HG03460 (cell line): Measurements from ENCODE around the gene MYOM1.
A peak's percentile ranks its signal among the peaks of the same experiment; 100 is the strongest.
"Not testable (repeated sequence)": the region's sequence is repeated elsewhere in the genome, so short reads cannot be mapped to it uniquely, and the experiment has no call there.

Experiments
- ATAC-seq: cut with Tn5 transposase; IDR thresholded peaks from one replicate; pipeline ENCODE4 v1.9.1; 2021; ENCODE audit not compliant: unreplicated experiment

MYOM1 gene

DNA sequence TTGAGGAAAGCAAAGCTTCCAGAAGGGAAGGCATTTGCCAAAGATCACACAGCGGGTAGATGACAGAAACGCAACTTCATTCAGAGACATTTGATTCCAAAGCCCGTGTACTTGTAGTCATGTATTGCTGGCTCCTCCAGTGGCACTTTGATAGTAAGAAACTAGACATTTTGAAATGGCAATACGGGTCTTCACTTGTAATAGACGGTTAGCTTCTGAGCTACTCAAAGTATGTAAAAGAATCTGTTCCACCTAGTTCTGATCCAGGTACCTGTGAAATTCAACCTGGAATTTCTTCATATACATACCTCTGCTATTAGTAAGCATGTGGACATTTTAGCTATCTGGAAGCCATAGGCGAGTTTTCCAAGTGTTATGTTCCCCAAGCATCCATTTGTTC lies 1.7 kb upstream of the MYOM1 start:
- no peak for ATAC-seq

DNA sequence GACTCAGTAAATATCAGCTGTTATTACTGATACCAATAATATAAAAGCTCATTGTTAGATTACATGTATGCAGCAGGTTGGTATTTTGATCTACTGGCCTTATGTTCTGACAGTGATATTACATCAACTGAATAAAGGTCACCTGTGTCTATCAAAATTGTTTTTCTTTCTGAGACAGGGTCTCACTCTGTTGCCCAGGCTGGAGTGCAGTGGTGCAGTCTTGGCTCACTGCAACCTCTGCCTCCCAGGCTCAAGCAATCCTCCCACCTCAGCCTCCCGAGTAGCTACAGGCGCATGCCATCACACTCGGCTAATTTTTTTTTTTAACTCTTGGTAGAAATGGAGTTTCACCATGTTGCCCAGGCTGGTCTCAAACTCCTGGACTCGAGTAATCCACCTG lies 1.1 kb upstream of the MYOM1 start:
- ATAC-seq = not testable (repeated sequence)

DNA sequence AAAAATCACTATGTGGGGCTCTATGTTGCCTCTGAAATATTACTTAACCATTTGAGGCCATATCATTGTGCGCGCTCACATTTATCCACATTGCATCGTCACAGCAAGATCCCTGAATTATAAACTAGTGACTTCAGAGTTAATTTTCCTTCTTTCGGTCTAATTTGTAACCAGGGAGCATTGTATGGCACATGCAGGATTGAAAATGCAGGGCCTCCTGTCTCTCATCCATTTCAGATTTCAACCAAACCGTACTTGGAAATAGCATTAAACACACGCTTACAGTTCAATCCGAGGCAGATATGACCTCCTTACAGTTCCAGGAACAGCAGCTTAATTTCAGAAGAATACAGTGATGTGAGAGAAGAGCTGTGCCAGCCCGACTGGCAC lies 532 bp downstream of the MYOM1 start:
- ATAC-seq = no peak

DNA sequence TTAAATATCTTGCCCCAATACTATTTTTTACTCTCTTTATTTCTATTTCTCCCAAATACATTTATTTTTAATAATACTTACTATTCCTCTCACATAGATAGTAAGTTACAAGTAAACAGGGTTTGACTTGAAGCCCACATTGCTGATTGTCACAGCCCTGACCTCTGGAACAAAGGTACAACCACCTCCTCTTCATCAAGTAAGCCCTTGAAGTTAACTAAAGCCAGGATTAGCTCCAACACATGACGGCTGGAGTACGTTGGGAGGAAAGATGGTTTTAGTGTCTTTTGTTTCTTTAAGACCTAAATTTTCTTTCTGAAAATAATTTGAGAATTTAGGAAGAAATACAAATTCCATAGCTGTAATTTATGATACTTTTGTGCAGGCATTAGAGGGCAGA lies 949 bp downstream of the MYOM1 start:
- ATAC-seq = no peak

DNA sequence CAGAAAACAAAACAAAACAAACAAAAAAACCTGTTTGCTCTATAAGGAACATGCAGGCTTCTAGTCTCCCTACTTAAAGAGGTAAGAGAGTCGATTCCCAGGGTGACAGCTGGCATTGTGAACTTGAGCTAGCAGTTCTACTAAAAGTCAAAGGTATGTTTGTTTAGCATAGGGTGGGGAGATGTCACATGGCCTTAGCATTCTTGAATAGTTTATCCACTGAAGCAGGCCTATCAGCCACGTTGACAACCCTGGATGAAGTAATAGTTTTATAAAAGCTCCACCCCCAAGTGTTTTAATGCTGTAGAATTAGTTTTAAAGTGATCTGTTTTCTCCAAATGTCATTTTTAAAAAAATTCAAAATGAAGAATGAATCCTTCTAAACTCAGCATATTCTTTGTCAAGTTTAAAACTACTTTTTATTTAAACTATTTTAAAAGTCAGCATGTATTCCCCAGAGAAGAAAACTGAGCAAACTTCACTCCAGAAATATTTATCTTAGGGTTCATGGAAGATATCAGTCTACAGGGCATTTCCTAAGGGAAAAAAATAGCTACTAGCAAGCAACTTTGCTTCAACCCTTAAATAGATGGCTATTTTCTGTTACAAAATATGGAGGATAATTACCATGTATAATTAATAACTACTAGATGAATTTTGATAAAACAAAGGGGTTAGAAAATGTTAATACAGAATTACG lies 1.7 kb downstream of the MYOM1 start:
- no peak for ATAC-seq

DNA sequence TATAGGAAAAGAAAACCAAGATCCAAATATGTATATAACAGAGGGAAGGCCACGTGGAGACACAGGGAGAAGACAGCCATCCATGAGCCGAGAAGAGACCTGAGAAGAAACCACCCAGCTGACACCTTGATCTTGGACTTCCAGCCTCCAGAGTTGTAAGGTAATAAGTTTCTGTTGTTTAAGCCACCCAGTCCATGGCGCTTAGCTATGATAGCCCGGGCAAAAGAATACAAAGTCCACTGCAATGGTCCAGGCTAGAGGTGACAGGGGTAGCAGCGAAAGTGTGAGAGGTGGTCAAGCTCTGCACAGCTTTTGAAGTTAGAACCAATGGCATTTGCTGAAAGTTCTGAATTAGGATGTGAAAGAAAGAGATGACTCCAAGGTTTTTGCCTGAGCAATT lies 2.8 kb downstream of the MYOM1 start:
- ATAC-seq = no peak

DNA sequence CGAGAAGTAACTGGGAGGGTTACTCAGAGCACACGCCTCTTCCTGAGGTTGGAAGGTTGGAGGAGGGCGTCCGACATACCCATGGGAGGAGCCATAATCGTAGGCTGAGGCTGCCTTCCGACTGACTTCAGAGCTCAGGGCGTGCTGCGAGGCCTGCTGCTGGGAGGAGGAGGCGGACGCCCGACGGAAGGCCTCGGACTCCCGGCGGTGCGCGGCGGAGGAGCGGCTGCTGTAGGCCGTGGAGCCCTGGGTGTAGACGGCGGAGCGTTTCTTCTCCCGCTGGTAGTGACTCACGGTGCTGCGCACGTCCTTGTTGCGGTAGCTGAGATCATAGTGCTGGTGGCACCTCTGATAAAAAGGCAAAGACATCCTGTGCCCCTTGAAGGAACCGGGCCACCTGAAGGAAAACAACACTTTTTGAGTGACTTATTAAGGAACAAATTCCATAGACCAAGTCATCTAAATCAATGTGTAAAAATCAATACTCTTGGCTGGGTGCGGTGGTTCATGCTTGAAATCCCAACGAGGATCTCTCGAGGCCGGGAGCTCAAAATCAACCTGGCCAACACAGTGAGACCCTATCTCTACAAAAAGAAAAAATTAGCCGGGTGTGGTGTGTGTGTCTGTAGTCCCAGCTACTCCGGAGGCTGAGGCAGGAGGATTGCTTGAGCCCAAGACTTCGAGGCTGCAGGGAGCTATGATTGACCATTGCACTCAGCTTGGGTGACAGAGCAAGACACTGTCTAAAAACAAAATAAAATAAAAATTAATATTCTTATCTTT lies 4.7 kb downstream of the MYOM1 start:
- no peak for ATAC-seq

DNA sequence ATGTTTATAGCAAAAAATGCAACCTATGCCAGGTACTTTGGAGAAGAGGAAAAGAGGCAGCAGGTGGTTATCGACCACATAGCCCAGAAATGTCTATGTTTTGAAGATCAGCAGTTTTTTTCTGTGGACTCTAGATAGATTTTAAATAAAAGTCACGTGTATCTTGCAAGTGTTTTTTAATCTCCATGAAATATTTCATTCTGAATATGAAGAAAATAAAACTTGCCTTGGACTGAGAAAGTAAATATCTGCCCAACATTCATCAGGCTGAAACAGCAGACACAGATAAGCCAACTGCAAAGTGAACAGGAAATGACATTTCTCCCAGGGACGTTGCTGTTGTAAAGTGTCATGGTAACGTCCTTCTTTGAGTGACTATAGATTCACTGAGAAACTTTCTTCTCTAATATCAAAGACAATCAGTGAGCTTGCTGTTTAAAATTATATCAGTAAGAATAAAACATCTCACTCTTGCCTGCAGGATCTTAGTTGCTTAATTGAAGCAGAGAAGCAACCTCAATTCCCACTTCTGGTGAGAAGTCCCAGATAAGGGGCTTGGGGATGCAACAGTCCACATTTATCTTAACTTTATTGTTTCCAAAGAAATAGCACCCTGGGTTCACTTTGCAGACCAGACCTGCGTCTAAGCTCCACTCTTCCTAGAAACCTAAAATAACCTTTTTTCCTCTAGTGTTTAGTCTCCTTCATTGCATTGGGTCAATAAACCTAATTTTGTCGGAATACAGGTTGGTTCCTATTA lies 6.3 kb downstream of the MYOM1 start:
- no peak for ATAC-seq

DNA sequence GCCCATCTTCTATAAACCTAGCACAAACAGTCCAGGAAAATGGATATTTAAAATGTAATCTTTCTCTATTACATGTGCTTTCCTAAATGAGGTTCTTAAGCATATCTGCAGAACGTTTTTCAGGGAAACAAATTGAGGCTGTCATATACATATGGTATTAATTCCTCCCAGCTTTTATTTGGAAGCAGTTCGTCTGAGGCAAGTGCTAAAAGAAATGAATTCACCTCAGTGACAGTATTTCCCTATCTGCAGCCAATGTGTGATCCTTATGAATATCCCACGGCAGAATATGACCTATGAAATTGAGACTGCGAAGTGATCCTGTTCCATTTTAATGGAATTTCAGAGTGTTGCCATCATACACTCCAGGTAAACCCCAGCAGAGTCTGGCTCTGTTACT lies 7.1 kb downstream of the MYOM1 start:
- ATAC-seq = no peak

DNA sequence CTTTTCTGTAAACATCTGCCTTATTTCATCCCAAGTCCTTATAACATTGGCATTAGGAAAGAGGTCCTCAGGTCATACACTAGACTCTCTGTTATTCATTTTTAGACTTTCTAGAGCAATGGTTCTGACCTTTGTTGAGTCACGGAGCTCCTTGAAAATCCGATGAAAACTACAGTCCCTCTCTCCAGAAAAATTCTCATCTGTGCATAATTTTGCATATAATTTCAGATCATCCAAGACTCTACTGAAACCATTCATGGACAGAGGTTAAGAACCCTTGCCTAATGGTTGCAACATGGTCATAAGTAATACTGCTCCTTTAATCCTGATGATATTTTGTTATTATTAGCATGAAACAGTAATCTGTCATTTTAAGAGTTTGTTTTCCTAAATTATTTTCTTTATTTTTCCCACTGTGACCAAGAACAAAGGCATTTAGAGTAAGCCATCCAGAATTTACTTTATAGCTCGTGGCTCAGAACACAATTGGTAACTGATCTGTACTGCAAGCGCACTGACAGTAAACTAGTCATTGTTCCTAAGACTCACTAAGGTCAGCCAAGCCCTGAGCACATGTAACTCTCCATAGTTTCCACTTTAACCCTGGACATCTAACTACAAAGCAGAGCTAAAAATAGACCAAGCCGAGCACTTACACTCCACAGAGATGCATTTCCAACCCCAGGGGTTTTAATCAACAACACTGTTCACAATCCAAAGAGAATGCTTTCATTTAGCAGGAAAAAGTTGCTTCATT lies 8.4 kb downstream of the MYOM1 start:
- ATAC-seq = no peak

DNA sequence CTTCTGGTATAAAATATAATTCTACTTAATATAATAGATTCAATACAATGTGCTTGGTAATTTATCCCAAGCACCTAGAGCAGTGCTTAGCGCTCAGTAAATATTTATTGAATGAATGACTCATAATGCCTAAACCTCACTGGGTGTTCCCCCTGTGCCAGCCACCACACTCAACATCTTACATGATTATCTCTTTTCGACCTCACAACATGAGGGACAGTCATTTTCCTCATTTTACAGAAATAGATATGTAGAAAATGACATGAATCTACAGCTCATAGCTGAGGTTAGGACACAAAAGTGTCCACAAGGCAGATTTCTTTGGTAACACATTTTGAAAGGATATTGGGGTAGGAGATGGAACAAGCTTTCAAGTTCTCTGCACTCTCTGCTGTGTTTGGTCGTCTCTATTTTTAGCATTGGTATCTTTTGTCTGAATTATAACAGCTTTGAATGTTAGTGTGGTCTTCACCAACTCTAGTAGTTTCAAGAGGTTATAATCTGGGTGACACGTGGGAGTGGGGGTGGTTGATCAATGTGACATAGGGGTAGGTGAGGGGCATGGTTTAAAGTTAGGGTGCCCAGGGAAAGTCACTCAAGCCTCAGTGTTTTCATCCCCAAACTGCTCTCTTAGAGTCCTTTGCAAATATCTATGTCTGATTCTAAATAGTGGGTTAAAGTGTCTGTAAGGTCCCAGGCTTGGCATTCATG lies 9.8 kb downstream of the MYOM1 start:
- peak; percentile 83 for ATAC-seq

DNA sequence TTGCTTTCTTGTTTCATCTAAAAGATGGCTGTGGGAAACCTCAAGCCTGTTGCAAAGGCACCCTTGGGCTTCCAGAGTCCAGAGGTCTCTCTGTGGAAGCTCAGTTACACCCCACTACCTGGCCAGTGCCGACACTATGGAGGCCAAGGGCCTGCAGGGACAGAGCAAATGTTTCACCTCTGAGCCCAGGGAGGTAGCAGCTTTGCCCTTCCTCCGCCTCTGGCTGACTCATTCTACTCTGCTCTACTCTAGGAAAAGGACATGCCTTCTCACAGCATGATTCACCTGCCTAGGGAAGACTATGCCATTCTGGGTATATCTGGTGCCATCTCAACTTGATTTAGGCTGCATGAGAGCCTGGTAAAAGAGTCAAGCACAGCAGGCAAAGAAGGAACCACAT lies 12.2 kb downstream of the MYOM1 start:
- no peak for ATAC-seq

DNA sequence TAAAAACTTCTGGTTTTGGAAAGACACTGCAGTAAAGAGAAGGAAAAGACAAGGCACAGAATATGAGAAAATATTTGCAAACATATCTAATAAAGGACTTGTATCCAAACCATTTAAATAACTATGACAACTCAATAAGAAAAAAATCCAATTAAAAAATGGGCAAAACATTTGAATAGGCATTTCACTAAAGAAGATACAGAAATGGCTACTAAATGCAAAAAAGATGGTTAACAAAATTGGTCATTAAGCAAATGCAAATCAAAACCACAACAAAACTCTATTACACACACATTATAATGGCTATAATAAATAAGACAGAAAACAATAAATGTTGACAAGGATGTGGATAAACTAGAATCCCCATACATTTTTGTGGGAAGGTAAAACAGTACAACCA lies 14.5 kb downstream of the MYOM1 start:
- no peak for ATAC-seq

DNA sequence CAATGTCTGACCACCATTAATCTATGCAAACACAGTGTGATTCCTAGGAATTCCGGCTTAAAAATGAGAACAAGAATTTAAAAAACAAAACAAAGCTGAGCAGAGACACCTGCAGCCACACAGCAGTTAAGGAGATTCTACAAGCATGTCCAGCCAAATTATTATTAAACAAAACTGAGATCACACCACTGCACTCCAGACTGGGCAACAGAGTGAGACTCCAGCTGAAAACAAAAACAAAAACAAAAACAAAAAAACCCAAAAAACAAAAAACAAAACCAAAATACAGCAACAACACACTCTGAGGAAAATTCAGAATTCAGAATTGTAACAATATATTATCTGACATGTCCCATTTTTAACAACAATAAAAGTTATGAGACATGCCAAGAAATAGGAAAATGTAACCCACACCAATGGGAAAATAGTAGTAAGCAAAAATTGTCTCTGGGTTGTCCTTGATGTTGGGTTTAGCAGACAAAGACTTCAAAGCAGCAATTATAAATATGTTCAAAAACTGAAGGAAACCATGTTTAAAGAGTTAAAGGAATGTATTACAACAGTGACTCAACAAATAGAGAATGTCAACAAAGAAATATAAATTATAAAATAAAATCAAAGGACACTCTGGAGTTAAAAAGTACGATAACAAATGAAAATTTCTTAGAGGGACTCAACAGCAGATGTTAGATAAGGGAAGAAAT lies 19.7 kb downstream of the MYOM1 start:
- ATAC-seq = no peak

DNA sequence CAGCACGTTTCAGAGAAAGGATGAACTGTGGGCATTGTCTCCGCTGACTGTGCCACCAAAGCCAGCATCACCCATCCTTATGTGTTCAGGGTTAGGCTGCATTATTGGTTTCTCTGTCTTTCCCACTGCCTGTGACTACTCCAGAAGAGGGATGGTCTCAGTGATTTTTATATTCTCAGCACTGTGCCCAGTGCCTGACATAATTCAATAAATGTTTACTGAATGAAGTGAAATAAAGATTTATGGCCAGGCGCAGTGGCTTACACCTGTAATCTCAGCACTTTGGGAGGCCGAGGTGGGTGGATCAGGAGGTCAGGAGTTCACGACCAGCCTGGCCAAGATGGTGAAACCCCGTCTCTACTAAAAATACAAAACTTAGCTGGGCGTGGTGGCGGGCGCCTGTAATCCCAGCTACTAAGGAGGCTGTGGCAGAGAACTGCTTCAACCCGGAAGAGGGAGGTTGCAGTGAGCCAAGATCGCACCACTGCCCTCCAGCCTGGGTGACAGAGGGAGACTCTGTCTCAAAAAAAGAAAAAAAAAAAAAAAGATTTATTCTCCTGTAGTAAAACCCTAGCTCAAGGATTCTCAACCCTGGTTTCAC lies 21.4 kb downstream of the MYOM1 start:
- ATAC-seq = not testable (repeated sequence)

DNA sequence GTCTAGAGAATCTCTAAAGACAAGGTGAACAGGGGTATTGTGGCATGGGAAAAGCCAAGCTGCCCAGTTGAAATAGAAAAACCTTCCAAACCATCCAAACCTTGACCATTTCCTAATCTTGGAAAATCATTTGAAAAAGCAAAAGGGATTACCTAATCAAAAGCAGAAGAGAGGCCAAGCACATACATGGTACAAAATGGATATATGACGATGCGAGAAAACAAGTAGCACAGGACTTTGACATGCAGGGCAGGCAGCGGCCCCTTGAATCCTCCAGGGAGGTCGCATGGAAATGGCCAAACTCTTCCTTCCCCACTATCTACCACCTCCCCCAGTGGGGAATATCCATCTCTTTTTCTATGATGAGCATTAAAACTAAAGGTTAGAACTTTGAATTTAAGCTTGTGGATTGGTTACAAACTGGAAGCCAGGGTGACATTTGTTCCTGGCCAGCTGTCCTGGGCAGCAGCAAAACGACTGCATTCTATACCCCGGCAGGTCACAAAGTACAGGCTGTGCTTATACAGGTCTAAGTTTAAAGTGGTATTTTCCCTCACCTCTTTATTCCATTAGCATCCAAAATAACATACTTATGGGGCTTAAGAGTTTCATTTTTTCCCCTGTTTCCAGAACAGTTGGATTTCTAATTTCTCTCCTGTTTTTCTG lies 24.7 kb downstream of the MYOM1 start:
- ATAC-seq = no peak

DNA sequence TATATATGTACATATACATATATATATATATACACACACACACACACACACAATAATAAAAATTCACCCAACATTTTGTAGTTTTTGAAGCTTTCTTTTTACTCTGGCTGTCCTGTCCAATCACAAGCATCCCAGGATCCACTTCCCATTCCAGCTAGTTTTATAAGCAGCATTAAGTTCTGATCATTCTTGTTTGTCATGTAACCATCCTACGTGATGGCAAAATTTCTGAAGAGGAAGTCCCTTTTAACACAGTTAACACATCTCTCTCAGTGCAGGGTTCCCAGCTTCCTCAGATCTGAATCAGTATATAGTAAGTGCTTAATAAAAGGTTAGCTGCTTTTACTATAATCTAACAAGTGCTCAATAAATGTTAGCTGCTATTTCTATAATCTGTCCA lies 26.4 kb downstream of the MYOM1 start:
- ATAC-seq = no peak

DNA sequence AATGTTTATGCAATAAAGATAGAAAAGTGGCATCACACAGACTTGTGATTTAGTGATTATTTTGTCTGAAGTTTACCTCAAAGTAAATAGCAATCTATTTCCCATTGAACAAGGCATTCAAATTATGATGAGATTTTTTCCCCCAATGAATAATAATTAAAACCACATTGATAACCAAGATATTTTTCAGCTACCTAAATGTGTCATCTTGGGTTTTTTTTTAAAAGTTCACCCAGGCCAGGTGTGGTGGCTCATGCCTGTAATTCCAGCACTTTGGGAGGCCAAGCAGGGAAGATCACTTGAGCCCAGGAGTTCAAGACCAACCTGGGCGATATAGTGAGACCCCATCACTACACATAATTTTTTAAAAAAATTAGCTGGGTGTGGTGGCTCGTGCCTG lies 27.0 kb downstream of the MYOM1 start:
- ATAC-seq = no peak

DNA sequence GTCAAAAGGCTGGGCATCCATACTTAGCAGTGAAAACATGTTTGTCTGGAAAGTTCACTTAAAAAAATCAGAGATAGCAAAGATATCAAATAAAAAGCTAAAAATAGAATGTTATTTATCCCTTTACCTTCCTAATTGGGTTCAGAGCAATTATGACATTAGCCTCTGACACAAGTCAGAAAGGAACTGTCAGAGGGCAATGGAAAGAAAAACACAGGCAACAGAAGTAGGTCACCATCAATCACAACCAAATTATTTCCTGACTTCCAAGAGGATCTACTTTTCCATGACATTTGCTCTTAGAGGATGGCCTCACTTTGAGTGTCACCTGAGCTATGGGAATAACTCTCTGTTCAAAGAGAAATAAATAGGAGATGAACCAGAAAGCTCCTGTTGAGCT lies 27.5 kb downstream of the MYOM1 start:
- no peak for ATAC-seq
